K562 (cell line): ENCODE data around the gene TAS2R13. TPM values are rescaled to one million over a fixed set of nuclear protein-coding genes. Genes with fewer than 3 reads are reported as not detected.
A peak's percentile ranks its signal among the peaks of the same experiment; 100 is the strongest.

Experiments
- ATAC-seq: fragments of 200-7000 bp; cut with Tn5 transposase; 3 replicates; pipeline ENCODE4 v1.9.1; 2020; ENCODE audit warnings: moderate library complexity
- BruUV-seq: library from RNA; stranded (reverse); fragments of 400-500 nt; replicated peaks from 2 replicates; lab custom pipeline; 2021; lab: Mats Ljungman, UMichigan
- CTCF ChIA-PET: fragments of 300-600 bp; formaldehyde crosslinking; extraction: SDS; loops from one replicate; lab custom pipeline; 2021; ENCODE audit warnings: low intra/inter-chr PET ratio; lab: Yijun Ruan, JAX
- POLR2A ChIA-PET: fragments of 300-600, 350-650 bp; sonication (Branson Sonifier 250); formaldehyde crosslinking; extraction: SDS; loops from one replicate; lab custom pipeline; 2021; ENCODE audit warnings: antibody characterized with exemption, inconsistent platforms; lab: Yijun Ruan, JAX
- DNase-seq, 4 experiments: peaks; one replicate each; pipeline versions ENCODE4 v3.0.0 to v3.0.0-alpha.2; 2011 to 2018; ENCODE audit warnings: low spot score in 3 of 4, mixed read lengths in 3 of 4; ENCODE audit errors: extremely low read depth in 1 of 4
- FAIRE-seq: peaks from 2 replicates; lab custom pipeline; 2011; peaks lifted over from hg19 to GRCh38; lab: Jason Lieb, UNC
- H2AFZ ChIP-seq: 2 replicates; pipeline ENCODE4 v1.6.0; 2011; ENCODE audit warnings: low read depth, low read length, control low read depth, inconsistent platforms
- H3K27ac ChIP-seq: fragments of 200-600 bp; 3 replicates; pipeline ENCODE4 v1.8.0; 2011; ENCODE audit warnings: low read depth, mild to moderate bottlenecking, control low read depth, inconsistent platforms, low read length, moderate library complexity, mixed read lengths; ENCODE audit errors: extremely low read depth
- H3K27me3 ChIP-seq, 2 experiments: fragments of 300-600 bp in 1 of 2; 2 replicates in 1 of 2; 3 replicates in 1 of 2; pipeline versions ENCODE4 v1.6.0 to v1.8.0; 2011; ENCODE audit warnings: inconsistent platforms in 2 of 2, low read length in 2 of 2, mild to moderate bottlenecking in 1 of 2, mixed read lengths in 1 of 2, moderate library complexity in 1 of 2; ENCODE audit not compliant: control insufficient read depth in 2 of 2, insufficient read depth in 2 of 2
- H3K36me3 ChIP-seq: fragments of 300-600 bp; 3 replicates; pipeline ENCODE4 v1.8.0; 2011; ENCODE audit warnings: mild to moderate bottlenecking, low read length, inconsistent platforms; ENCODE audit not compliant: control insufficient read depth, insufficient read depth
- H3K4me1 ChIP-seq, 2 experiments: fragments of 200-600 bp in 1 of 2; replicated peaks in 1 of 2; 2 replicates in 1 of 2; 3 replicates in 1 of 2; pipeline versions ENCODE4 v1.5.1 to v1.8.0; 2011; ENCODE audit warnings: inconsistent platforms in 2 of 2, low read length in 2 of 2, mild to moderate bottlenecking in 1 of 2, mixed read lengths in 1 of 2, moderate library complexity in 1 of 2; ENCODE audit not compliant: control insufficient read depth in 2 of 2, insufficient read depth in 2 of 2
- H3K4me2 ChIP-seq: 2 replicates; pipeline ENCODE4 v1.6.1; 2011; ENCODE audit warnings: low read length, control low read depth, inconsistent platforms, mixed read lengths; ENCODE audit not compliant: insufficient read depth
- H3K4me3 ChIP-seq: fragments of 200-600 bp; sonication (generic), shearing (Covaris generic); 2 replicates; pipeline ENCODE4 v1.5.1; 2016; ENCODE audit warnings: control low read depth, inconsistent platforms
- H3K79me2 ChIP-seq: fragments of 200-600 bp; 3 replicates; pipeline ENCODE4 v1.8.0; 2011; ENCODE audit warnings: low read length, inconsistent platforms; ENCODE audit not compliant: control insufficient read depth, insufficient read depth
- H3K9ac ChIP-seq, 2 experiments: 2 replicates each; pipeline versions ENCODE4 v1.6.0 to v1.6.1; 2011; ENCODE audit warnings: low read depth in 2 of 2, low read length in 2 of 2, control low read depth in 1 of 2, inconsistent platforms in 1 of 2, mild to moderate bottlenecking in 1 of 2, mixed read lengths in 1 of 2; ENCODE audit not compliant: insufficient read depth in 1 of 2
- H3K9me1 ChIP-seq: one replicate; pipeline ENCODE4 v1.6.0; 2011; ENCODE audit warnings: inconsistent platforms, mild to moderate bottlenecking, low read length, moderate library complexity; ENCODE audit not compliant: control insufficient read depth, insufficient read depth
- H3K9me3 ChIP-seq: replicated peaks from 2 replicates; pipeline ENCODE4 v1.5.1; 2011; ENCODE audit warnings: low read depth, low read length, inconsistent platforms; ENCODE audit not compliant: control insufficient read depth, insufficient read depth
- H4K20me1 ChIP-seq: replicated peaks from 2 replicates; pipeline ENCODE4 v1.6.1; 2011; ENCODE audit warnings: low read length, inconsistent platforms, mixed read lengths; ENCODE audit not compliant: control insufficient read depth, insufficient read depth
- C11orf30 ChIP-seq: fragments of 450-650 bp; IDR thresholded peaks from 2 replicates; pipeline ENCODE4 v1.6.1; 2016; ENCODE audit warnings: low read depth, mild to moderate bottlenecking
- MAFF ChIP-seq: IDR thresholded peaks from 2 replicates; pipeline ENCODE4 v1.6.1; 2012; ENCODE audit warnings: low read length, improper control_type of control experiment
- MAFG ChIP-seq: fragments of 450-650 bp; conservative IDR thresholded peaks from 2 replicates; pipeline ENCODE4 v1.6.1; 2016; ENCODE audit warnings: missing genetic modification characterization, missing compliant biosample characterization
- NFE2 ChIP-seq: IDR thresholded peaks from 2 replicates; pipeline ENCODE4 v1.6.1; 2014; ENCODE audit warnings: antibody characterized with exemption, low read depth
- ZNF253 ChIP-seq: fragments of 250-450 bp; sonication (Bioruptor Pico); conservative IDR thresholded peaks from 2 replicates; pipeline ENCODE4 v1.6.1; 2021; ENCODE audit warnings: mild to moderate bottlenecking
- ZNF316 ChIP-seq: fragments of 450-650 bp; IDR thresholded peaks from 2 replicates; pipeline ENCODE4 v1.6.1; 2016
- ZNF75A ChIP-seq: fragments of 450-650 bp; formaldehyde crosslinking; IDR thresholded peaks from 2 replicates; pipeline ENCODE4 v1.4.0; 2020; ENCODE audit warnings: mild to moderate bottlenecking
- WGBS: fragments of 100-300 bp; shearing (Covaris generic); methylation state at CpG from one replicate; pipeline ENCODE4 v1.1.6; 2016; ENCODE audit warnings: low coverage, mixed read lengths; ENCODE audit not compliant: insufficient coverage; ENCODE audit errors: missing lambda C conversion rate; 5-methylcytosine and 5-hydroxymethylcytosine counted together
- in situ Hi-C: fragments of 300-500 bp; cut with MboI; formaldehyde crosslinking; loops from 4 replicates; pipeline ENCODE4 v1.15.0; 2018; ENCODE audit warnings: inconsistent platforms, mixed read lengths
- intact Hi-C: fragments of 100-400 bp; cut with micrococcal nuclease; formaldehyde crosslinking; loops from 2 replicates; pipeline ENCODE4 v1.14.2; 2022
- polyA plus RNA-seq, 8 experiments: library from polyadenylated mRNA; depleted of rRNA in 4 of 8; stranded (reverse) in 5 of 8; unstranded in 3 of 8; fragments of >200 nt; fragmentation: Nextera tagmentation in 2 of 8; fragmentation: Illumina TruSeq in 1 of 8; extraction: Ambion mirVana in 2 of 8; extraction: Trizol in 1 of 8; gene quantifications; 2 replicates each; pipeline versions ENCODE4 v1.2.1 to v1.2.3, GENCODE V29; 2011 to 2014; ENCODE audit warnings: inconsistent platforms in 1 of 8, missing spikeins in 1 of 8
- total RNA-seq, 7 experiments: library from RNA; depleted of rRNA in 6 of 7; stranded (reverse); fragments of >200 nt in 6 of 7; fragmentation: Illumina TruSeq in 2 of 7; extraction: Trizol in 2 of 7; gene quantifications; 2 replicates each; pipeline versions ENCODE4 v1.2.1 to v1.2.3, GENCODE V29; 2011 to 2021; ENCODE audit warnings: low replicate concordance in 1 of 7
- TF ChIP-seq, protein P1 (sequence below): sonication (generic); formaldehyde crosslinking; IDR thresholded peaks from 2 replicates; pipeline ENCODE4 v1.8.1; 2023; ENCODE audit warnings: mild to moderate bottlenecking, missing genetic modification reagents
- TF ChIP-seq, protein P2 (sequence below): sonication (generic); formaldehyde crosslinking; IDR thresholded peaks from 2 replicates; pipeline ENCODE4 v1.8.0; 2023; ENCODE audit warnings: missing genetic modification reagents, mild to moderate bottlenecking, borderline replicate concordance
- TF ChIP-seq, protein P3 (sequence below): sonication (generic); formaldehyde crosslinking; IDR thresholded peaks from 2 replicates; pipeline ENCODE4 v1.8.0; 2022; ENCODE audit warnings: mild to moderate bottlenecking, missing genetic modification reagents, borderline replicate concordance

TAS2R13 gene
- total and polyA plus RNA-seq, 9 of the 15 experiments (the other 6 are each of a cell fraction or from before 2014, with no cell fraction given), result 0.07 to 1.4 (median 0.52) TPM; not detected in 3

DNA sequence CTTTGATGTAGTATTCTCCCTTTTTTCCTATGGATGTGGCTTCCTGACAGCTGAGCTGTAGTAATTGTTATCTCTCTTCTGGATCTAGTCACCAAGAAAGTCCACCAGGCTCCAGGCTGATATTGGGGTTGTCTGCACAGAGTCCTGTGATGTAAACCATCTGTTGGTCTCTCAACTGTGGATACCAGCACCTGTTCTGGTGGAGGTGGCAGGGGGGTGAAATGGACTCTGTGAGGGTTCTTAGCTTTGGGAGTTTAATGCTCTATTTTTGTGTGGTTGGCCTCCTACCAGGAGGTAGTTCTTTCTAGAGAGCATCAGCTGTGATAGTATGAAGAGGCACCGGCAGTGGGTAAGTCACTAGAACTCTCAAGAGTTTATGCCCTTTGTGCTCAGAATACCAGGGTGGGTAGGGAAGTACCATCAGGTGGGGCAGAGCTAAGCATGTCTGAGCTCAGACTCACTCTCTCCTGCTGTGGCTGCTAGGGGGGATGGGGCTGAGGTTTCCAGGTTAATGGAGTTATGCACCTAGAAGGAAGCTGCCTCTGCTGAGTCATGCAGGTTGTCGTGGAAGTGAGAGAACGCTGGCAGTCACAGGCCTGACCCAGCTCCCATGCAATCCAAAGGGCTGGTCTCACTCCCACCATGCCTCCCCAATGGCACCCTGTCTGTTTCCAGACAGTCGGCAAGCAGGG lies 32.7 kb upstream of the TAS2R13 start:
- Histone ChIP-seq H3K9me3 (no peaks in the 10 kb centered on the region), H3K27ac (peak overlapping the region; percentile 44; the same call in 1 of the 3 replicates), H3K4me2 (no peak overlapping the region), H3K9me1 (no peaks in the 10 kb centered on the region), H3K27me3 (no peaks in the 10 kb centered on the region), H2AFZ (no peak overlapping the region), H4K20me1 (no peaks in the 10 kb centered on the region), H3K4me1 (peaks cover 0 to 7% of the 10 kb centered on the region in 2 experiments; a peak in 2 of 5 replicates), H3K4me3 (no peak overlapping the region), H3K9ac (0 out of 4 replicates have a peak overlapping the region, but pooled peaks of 1 of the 2 experiments have one; percentile 50), H3K79me2 (no peaks in the 10 kb centered on the region), H3K36me3 (no peaks in the 10 kb centered on the region)
- ChIA-PET CTCF (no interaction called here), POLR2A (interaction anchor here (0.7 kb wide), 1 partner anchor 132 kb away, joined by 3 read pairs; the partner anchor contains the start of gene TAS2R9)
- FAIRE-seq (no peak), DNase-seq (peak in 2 of 4 experiments; percentile 4 to 39), ATAC-seq (peak; percentile 81)
- TF ChIP-seq MAFF (peak; percentile 15; the same call in 1 of the 2 replicates), ZNF316 (peak; percentile 51), NFE2 (peak; percentile 79), ZNF75A (no peak), MAFG (peak; percentile 61), C11orf30 (peak; percentile 65), ZNF253 (no peak)
- TF ChIP-seq, protein P1, sequence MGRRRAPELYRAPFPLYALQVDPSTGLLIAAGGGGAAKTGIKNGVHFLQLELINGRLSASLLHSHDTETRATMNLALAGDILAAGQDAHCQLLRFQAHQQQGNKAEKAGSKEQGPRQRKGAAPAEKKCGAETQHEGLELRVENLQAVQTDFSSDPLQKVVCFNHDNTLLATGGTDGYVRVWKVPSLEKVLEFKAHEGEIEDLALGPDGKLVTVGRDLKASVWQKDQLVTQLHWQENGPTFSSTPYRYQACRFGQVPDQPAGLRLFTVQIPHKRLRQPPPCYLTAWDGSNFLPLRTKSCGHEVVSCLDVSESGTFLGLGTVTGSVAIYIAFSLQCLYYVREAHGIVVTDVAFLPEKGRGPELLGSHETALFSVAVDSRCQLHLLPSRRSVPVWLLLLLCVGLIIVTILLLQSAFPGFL (CRISPR knock-in tag), result no peak
- TF ChIP-seq, protein P2, sequence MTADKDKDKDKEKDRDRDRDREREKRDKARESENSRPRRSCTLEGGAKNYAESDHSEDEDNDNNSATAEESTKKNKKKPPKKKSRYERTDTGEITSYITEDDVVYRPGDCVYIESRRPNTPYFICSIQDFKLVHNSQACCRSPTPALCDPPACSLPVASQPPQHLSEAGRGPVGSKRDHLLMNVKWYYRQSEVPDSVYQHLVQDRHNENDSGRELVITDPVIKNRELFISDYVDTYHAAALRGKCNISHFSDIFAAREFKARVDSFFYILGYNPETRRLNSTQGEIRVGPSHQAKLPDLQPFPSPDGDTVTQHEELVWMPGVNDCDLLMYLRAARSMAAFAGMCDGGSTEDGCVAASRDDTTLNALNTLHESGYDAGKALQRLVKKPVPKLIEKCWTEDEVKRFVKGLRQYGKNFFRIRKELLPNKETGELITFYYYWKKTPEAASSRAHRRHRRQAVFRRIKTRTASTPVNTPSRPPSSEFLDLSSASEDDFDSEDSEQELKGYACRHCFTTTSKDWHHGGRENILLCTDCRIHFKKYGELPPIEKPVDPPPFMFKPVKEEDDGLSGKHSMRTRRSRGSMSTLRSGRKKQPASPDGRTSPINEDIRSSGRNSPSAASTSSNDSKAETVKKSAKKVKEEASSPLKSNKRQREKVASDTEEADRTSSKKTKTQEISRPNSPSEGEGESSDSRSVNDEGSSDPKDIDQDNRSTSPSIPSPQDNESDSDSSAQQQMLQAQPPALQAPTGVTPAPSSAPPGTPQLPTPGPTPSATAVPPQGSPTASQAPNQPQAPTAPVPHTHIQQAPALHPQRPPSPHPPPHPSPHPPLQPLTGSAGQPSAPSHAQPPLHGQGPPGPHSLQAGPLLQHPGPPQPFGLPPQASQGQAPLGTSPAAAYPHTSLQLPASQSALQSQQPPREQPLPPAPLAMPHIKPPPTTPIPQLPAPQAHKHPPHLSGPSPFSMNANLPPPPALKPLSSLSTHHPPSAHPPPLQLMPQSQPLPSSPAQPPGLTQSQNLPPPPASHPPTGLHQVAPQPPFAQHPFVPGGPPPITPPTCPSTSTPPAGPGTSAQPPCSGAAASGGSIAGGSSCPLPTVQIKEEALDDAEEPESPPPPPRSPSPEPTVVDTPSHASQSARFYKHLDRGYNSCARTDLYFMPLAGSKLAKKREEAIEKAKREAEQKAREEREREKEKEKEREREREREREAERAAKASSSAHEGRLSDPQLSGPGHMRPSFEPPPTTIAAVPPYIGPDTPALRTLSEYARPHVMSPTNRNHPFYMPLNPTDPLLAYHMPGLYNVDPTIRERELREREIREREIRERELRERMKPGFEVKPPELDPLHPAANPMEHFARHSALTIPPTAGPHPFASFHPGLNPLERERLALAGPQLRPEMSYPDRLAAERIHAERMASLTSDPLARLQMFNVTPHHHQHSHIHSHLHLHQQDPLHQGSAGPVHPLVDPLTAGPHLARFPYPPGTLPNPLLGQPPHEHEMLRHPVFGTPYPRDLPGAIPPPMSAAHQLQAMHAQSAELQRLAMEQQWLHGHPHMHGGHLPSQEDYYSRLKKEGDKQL (CRISPR knock-in tag), result no peak
- TF ChIP-seq, protein P3, sequence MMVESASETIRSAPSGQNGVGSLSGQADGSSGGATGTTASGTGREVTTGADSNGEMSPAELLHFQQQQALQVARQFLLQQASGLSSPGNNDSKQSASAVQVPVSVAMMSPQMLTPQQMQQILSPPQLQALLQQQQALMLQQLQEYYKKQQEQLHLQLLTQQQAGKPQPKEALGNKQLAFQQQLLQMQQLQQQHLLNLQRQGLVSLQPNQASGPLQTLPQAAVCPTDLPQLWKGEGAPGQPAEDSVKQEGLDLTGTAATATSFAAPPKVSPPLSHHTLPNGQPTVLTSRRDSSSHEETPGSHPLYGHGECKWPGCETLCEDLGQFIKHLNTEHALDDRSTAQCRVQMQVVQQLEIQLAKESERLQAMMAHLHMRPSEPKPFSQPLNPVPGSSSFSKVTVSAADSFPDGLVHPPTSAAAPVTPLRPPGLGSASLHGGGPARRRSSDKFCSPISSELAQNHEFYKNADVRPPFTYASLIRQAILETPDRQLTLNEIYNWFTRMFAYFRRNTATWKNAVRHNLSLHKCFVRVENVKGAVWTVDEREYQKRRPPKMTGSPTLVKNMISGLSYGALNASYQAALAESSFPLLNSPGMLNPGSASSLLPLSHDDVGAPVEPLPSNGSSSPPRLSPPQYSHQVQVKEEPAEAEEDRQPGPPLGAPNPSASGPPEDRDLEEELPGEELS (CRISPR knock-in tag), result no peak
- 29% methylated on average over 3 of the region's 4 CpGs for WGBS
- in situ Hi-C loops, result no loop called here
- BruUV-seq, result no TSS peak
- intact Hi-C loops, result no loop called here
